Omental fat pad (tissue), 4 donors: ENCODE results near the gene TMEM43. TPM values are rescaled to one million over a fixed set of nuclear protein-coding genes. Genes with fewer than 3 reads are reported as not detected.
A peak's percentile ranks its signal among the peaks of the same experiment; 100 is the strongest.

Experiments used
- ATAC-seq: fragments of 150-250 bp; one replicate; pipeline ENCODE4 v1.9.1; 2016; ENCODE audit warnings: mild to moderate bottlenecking, moderate library complexity; ENCODE audit not compliant: low FRiP score
- DNase-seq: peaks from one replicate; pipeline ENCODE4 v3.0.0-alpha.2; 2019; ENCODE audit warnings: low spot score
- total RNA-seq, 4 donors: library from RNA; depleted of rRNA; stranded (reverse); fragments of >200 nt; gene quantifications; one replicate each; pipeline ENCODE4 v1.1.0, GENCODE V29; 2016
- TF ChIP-seq, protein P1 (sequence below), 3 donors: fragments of 450-650 bp; IDR thresholded peaks; one replicate each; pipeline ENCODE4 v1.5.1; 2016 to 2017; ENCODE audit warnings: antibody characterized with exemption in 3 of 3, mild to moderate bottlenecking in 3 of 3, moderate library complexity in 2 of 3

Gene TMEM43
- total RNA-seq, 4 donors from 2014 or later, result 110 to 143 (median 140) TPM

DNA sequence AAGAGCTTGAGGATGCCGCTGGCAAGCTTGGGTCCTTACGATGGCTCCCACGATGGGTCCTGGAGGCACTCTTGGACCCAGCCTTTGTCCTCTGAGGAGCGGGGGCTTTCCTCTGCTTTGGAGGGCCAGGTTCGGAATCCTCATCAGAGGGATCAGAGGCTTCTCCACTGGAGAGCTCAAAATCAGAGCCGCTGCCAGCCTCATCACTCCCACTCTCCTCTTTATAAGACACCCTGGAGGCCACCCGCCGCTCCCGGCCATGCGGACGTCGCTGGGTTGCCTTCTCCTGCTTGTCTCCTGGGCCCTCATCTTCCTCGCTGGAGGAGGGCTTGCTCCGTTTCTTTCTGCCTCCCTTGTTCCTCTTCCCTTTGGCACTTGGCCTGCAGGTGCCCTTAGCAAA lies 33.5 kb downstream of the TMEM43 start:
- TF ChIP-seq, protein P1, sequence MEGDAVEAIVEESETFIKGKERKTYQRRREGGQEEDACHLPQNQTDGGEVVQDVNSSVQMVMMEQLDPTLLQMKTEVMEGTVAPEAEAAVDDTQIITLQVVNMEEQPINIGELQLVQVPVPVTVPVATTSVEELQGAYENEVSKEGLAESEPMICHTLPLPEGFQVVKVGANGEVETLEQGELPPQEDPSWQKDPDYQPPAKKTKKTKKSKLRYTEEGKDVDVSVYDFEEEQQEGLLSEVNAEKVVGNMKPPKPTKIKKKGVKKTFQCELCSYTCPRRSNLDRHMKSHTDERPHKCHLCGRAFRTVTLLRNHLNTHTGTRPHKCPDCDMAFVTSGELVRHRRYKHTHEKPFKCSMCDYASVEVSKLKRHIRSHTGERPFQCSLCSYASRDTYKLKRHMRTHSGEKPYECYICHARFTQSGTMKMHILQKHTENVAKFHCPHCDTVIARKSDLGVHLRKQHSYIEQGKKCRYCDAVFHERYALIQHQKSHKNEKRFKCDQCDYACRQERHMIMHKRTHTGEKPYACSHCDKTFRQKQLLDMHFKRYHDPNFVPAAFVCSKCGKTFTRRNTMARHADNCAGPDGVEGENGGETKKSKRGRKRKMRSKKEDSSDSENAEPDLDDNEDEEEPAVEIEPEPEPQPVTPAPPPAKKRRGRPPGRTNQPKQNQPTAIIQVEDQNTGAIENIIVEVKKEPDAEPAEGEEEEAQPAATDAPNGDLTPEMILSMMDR (IDR thresholded peaks at IDR 0.05), result no peak
- DNase-seq, result no peak
- peak; percentile 14 for ATAC-seq

DNA sequence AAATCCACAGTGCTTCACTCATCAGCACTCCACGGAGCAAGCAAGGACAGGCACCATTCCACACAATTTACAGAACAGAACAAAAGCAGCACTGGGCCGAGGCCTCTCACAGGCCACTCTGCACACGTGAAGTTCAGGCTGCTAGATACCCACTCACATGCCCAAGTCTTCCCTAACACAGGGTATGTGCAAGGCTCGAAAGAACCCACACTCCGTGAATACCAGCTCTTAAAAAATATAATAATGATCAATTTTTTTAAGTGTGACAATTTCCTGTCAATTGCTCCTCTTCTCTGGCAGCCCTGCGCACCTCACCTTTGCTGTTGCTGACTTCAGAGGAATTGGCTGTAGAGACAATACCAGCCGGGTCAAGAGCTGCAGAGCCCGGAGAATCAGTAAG lies 34.6 kb downstream of the TMEM43 start:
- no peak for ATAC-seq
- no peak for DNase-seq
- TF ChIP-seq, protein P1 (IDR thresholded peaks at IDR 0.05), result no peak

DNA sequence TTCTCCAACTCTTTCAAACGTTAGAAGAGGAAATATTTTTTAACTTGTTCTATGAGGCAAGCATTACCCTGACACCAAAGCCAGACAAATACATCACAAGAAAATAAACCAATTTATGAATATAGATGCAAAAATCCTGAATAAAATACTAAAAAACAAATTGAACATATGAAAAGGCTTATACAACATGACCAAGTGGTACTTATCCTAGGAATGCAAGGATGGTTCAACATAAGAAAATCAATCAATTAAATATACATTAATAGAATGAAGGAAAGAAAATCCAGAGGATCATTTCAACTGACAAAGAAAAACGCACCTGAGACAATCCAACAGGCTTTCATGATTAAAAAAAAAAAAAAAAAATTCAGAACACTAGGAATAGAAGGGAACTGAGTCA lies 36.4 kb downstream of the TMEM43 start:
- TF ChIP-seq, protein P1 (IDR thresholded peaks at IDR 0.05), result no peak
- DNase-seq (no peak), ATAC-seq (no peak)

DNA sequence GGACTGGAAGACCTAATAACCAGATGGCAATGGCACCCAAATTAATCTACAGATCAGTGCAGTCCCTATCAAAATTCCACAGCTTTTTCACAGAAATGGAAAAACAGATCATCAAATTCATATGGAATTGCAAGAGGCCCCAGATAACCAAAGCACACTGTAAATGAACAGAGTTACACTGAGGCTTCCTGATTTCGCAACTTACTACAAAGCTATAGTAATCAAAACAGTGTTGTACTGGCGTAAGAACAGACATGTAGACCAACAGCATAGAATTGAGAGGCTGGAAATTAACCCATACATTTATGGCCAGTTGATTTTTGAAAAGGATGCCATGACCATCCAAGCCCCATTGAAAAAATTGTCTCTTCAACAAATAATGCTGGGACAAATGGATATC lies 37.3 kb downstream of the TMEM43 start:
- no peak for DNase-seq
- TF ChIP-seq, protein P1 (IDR thresholded peaks at IDR 0.05), result no peak
- no peak for ATAC-seq

DNA sequence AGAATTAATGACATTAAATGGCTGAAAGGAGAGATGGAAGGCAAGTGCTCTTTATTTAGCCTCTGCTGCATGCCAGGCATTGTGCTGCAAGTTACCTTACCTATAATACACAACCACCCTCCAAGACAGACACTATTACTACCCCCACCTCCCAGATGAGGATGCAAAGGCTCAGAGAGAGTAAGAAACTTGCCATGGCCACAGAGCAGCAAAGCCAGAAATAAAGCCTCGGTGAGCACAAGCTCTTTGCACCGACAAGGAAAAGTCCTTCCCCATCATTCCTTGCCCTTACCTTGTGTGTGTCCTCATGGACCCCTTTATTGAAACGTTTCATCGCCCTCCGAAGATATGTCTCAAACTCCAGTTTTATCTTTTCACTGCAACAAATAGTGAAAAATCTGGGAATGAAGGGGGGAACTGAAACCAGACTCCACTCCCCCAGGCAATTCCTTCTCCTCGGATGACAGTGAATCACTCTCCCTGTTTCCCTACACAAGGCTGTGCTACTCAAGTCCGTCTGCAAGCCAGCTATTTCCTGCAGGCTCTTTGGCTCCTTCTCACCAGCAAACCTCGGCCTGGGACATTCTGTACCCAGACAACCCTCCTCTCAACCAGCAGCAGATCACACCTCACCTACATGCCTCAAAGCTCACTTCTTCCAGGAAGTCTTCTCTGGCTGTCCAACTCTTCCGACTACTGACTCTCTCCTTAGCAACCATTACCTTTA lies 42.2 kb downstream of the TMEM43 start:
- DNase-seq (no peak), ATAC-seq (no peak)
- TF ChIP-seq, protein P1 (IDR thresholded peaks at IDR 0.05), result no peak

DNA sequence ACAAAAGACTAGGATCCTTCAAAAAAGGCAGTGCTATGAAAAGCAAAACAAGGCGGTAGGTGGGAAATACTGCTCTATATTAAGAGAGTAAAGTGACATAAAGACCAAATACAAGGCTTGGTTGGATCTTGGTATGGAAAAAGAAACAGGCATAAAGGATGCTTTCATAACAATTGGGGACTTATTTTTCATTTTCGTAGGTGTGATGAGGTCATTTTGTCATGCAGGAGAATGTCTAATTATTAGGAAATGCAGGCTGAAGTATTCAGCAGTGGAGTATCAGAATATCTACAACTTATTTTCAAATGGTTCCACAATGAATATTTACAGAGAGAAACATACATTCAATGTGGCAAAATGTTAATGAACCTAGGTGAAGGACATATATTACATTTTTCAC lies 44.6 kb downstream of the TMEM43 start:
- ATAC-seq, result no peak
- TF ChIP-seq, protein P1 (IDR thresholded peaks at IDR 0.05), result no peak
- DNase-seq, result no peak

DNA sequence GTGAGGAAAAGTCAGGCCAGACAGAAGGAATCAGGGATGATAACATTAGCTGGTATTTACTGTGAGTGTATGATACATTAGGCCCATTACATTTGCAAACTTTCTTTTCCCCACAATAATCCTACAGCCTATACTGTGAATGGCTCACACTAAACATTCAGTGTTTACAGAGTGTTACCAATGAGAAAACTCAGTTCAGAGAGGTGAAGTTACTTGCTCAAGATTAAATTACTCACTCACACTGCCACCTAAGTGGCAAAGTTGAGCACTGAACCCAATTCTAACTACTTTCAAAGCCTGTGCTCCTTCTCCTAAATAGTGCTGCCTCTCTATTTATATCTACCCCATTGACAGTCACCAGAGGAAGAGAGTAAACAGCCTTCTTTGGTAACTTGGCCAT lies 45.0 kb downstream of the TMEM43 start:
- TF ChIP-seq, protein P1 (IDR thresholded peaks at IDR 0.05), result no peak
- no peak for ATAC-seq
- DNase-seq, result no peak
